A204.1 (cell line): Measurements from ENCODE around the gene HNRNPA2B1.
"Not testable (repeated sequence)": the region's sequence is repeated elsewhere in the genome, so short reads cannot be mapped to it uniquely, and the experiment has no call there.

Source experiments
- FAIRE-seq: peaks from 2 replicates; lab custom pipeline; 2012; peaks lifted over from hg19 to GRCh38; lab: Jason Lieb, UNC

The HNRNPA2B1 gene

DNA sequence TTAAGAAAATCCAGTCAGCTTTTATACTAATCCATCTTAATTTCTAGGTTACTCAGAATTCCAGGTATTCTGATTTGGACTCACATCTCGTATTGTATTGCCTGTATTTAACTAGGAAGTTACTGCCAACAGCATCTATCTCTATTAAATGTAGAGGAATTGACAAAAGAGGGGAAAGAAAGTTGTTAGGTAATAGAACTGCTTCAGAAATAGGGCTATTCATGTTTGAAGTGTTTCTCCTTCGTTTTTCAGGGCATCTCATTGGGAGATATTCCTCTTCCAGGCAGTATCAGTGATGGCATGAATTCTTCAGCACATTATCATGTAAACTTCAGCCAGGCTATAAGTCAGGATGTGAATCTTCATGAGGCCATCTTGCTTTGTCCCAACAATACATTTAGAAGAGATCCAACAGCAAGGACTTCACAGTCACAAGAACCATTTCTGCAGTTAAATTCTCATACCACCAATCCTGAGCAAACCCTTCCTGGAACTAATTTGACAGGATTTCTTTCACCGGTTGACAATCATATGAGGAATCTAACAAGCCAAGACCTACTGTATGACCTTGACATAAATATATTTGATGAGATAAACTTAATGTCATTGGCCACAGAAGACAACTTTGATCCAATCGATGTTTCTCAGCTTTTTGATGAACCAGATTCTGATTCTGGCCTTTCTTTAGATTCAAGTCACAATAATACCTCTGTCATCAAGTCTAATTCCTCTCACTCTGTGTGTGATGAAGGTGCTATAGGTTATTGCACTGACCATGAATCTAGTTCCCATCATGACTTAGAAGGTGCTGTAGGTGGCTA is 16.1 kb downstream of the HNRNPA2B1 start:
- not testable (repeated sequence) for FAIRE-seq

- FAIRE-seq, result no peak
Measured at GRCh38 chr7:26183545-26184280, 16.8 kb downstream of the HNRNPA2B1 start.

GRCh38 chr7:26182706-26183105 is 17.8 kb downstream of the HNRNPA2B1 start:
- FAIRE-seq, result no peak

DNA sequence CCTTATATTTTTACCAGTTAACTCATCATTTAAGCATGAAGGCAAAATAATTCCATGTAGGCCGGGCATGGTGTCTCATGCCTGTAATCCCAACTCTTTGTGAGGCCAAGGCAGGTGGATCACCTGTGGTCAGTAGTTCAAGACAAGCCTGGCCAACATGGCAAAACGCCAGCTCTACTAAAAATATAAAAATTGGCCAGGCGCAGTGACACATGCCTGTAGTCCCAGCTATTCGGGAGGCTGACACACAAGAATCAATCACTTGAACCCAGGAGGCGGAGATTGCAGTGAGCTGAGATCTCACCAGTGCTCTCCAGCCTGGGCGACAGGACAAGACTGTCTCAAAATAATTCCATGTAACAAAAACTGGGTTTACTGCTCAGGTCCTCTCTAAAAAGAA is 18.3 kb downstream of the HNRNPA2B1 start:
- no peak for FAIRE-seq

GRCh38 chr7:26181474-26182227 is 18.9 kb downstream of the HNRNPA2B1 start:
- FAIRE-seq, result no peak

DNA sequence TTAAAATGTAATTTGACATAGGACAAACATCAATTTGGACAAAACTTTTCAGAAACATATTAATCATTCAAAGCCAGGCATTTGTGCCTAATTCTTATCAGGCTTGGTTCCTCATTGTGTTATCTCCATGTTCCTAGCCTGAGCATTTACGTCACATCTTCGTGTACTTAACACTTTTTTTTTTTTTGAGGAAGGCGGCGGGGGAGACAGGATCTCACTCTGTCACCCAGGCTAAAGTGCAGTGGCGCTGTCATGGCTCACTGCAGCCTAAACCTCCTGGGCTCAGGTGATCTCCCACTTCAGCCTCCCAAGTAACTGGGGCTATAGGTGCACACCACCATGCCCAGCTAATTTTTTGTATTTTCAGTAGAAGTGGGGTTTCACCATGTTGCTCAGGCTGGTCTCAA is 19.8 kb downstream of the HNRNPA2B1 start:
- FAIRE-seq, result no peak

- FAIRE-seq, result no peak
Measured at GRCh38 chr7:26179826-26180497, 20.6 kb downstream of the HNRNPA2B1 start.

- FAIRE-seq, result no peak
Measured at GRCh38 chr7:26179422-26179821, 21.1 kb downstream of the HNRNPA2B1 start.

DNA sequence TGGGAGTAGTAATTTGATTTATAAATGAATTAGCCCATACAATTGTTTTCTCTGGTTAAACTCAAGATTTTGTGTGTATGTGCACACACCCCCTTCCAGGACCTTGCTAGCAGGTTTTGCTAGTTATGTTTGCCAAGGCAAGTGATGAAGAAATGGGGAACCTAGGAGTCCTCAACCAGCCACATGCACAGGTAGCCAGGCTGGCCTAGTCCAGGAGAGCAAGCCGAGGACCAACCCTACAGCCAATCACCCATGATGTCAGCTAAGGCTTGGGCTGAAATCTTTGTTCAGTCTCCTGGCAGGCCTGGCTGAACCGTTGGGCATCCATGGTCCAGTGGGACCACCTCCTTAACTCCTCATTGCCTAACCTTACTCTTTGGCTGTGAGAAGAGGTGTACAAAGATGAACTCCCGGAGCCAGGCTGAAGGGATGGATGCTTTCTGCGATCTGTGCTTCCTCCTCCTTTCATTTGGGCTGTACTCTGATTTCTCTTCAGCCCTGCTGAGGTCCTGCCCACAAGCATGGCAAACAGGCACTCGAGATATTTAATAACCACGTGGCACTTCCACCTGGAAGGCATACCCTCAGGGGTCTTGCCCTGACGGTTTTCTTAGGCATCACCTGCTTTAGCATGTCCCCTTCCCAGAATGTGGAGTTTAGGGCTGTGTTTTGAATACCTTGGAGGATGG is 22.1 kb downstream of the HNRNPA2B1 start:
- FAIRE-seq, result no peak

DNA sequence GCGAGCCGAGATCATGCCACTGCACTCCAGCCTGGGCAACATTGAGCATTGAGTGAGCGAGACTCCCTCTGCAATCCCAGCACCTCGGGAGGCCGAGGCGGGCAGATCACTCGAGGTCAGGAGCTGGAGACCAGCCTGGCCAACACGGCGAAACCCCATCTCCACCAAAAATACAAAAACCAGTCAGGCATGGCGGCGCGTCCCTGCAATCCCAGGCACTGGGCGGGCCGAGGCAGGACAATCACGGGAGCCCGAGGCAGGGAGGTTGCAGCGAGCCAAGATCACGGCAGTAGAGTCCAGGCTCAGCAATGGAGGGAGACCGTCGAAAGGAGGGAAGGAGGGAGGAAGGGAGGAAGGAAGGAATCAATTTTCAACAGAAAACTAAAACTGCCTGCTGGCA is 23.3 kb downstream of the HNRNPA2B1 start:
- FAIRE-seq, result not testable (repeated sequence)

- FAIRE-seq, result not testable (repeated sequence)
Measured at GRCh38 chr7:26176696-26177095, 23.9 kb downstream of the HNRNPA2B1 start.

DNA sequence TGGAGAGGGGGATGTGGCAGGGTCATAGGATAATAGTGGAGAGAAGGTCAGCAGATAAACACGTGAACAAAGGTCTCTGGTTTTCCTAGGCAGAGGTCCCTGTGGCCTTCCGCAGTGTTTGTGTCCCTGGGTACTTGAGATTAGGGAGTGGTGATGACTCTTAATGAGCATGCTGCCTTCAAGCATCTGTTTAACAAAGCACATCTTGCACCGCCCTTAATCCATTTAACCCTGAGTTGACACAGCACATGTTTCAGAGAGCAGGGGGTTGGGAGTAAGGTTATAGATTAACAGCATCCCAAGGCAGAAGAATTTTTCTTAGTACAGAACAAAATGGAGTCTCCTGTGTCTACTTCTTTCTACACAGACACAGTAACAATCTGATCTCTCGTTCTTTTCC is 24.6 kb downstream of the HNRNPA2B1 start:
- FAIRE-seq, result not testable (repeated sequence)

GRCh38 chr7:26172048-26172447 is 28.5 kb downstream of the HNRNPA2B1 start:
- FAIRE-seq, result no peak

GRCh38 chr7:26171601-26172000 is 28.9 kb downstream of the HNRNPA2B1 start:
- no peak for FAIRE-seq

GRCh38 chr7:26170663-26171062 is 29.9 kb downstream of the HNRNPA2B1 start:
- no peak for FAIRE-seq

DNA sequence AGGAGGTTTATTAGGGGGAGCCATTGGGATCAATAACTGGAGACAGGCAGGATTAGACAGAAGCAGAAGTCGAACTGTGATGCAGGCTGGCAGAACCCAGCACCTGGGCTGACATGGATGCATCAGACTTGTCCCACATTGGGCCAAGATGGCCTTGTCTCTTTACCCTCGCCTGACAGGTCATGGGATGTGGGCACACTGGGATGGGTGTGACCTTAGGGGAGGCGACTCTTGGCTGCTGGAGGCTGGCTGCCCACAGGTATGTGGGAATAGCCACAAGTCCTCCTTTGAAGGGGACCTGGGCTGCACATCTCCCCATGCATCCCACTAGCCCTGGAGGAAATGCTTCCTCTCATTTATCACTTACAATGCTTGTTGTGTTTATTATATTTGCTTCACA is 31.3 kb downstream of the HNRNPA2B1 start:
- no peak for FAIRE-seq

DNA sequence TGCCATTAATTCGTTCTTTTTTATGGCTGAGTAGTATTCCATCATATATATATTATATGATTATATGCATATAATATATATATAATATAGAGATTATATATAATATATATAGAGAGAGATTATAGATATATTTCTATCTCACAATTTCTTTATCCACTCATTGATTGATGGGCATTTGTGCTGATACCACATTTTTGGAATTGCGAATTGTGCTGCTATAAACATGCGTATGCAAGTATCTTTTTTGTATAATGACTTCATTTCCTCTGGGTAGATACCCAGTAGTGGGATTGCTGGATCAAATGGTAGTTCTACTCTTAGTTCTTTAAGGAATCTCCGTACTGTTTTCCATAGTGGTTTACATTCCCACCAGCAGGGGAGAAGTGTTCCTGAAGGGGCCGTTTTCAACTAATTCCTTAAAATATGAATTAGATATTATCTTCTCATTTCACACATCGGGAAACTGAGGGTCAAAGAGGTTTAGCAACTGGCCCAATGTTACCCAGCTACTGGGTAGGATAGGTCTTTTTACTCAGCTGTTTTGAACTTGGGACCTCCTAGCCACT is 32.0 kb downstream of the HNRNPA2B1 start:
- FAIRE-seq, result no peak

GRCh38 chr7:26167303-26167934 is 33.1 kb downstream of the HNRNPA2B1 start:
- no peak for FAIRE-seq

GRCh38 chr7:26166684-26167266 is 33.8 kb downstream of the HNRNPA2B1 start:
- no peak for FAIRE-seq

DNA sequence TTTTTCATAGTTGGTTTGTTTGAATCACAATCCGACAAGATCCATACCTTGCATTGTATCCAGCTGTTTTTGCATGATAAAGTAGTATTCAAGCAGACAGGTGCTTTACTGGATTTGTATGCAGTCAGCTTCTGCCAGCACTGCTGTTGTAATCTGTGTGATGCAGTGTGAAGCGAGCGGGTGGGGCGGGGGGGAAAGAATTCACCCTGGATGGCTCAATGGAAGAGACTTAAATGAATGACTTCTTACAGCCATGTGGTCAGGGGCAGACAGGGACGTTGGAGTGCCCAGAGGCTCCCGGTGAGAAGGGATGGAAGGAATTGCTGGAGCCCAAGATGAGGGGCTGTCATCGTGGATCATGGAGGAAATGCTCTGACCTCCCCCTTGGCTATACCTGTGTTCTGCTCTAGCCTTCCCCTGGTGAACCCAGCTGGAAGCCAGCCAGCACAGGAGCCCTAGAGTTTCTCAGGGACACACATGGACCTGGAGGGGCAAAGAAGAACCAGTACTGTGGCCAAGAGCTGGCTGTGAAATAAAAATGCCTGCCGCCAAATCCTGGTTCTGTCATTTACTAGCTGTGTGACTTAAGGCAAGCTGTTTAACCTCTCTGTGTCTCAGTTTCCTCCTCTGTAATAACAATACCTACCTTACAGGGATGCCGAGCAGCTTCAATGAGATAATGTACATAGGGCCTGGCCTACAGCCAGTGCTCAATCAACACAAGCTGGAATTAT is 34.4 kb downstream of the HNRNPA2B1 start:
- no peak for FAIRE-seq
